ENCODE data around the gene GALNTL6.
A peak's percentile ranks its signal among the peaks of the same experiment; 100 is the strongest.
"Not testable (repeated sequence)": the region's sequence is repeated elsewhere in the genome, so short reads cannot be mapped to it uniquely, and the experiment has no call there.

GALNTL6 gene

GRCh38 chr4:172963498-172964294, 1150.5 kb downstream of the GALNTL6 start:
- DNase-seq, result no peak

GRCh38 chr4:172970189-172970588, 1157.0 kb downstream of the GALNTL6 start:
- not testable (repeated sequence) for DNase-seq

- DNase-seq, result no peak
Observed at GRCh38 chr4:172974586-172974985, 1161.4 kb downstream of the GALNTL6 start.

- no peak for DNase-seq
Observed at GRCh38 chr4:172975651-172976229, 1162.5 kb downstream of the GALNTL6 start.

- not testable (repeated sequence) for DNase-seq
Observed at GRCh38 chr4:172977491-172978041, 1164.4 kb downstream of the GALNTL6 start.

GRCh38 chr4:172978848-172979247, 1165.6 kb downstream of the GALNTL6 start:
- DNase-seq, result no peak

- no peak for DNase-seq
Observed at GRCh38 chr4:172979332-172979731, 1166.1 kb downstream of the GALNTL6 start.

- DNase-seq, result no peak
Observed at GRCh38 chr4:172980219-172980618, 1167.0 kb downstream of the GALNTL6 start.

GRCh38 chr4:172982151-172982590, 1169.0 kb downstream of the GALNTL6 start:
- DNase-seq, result peak; percentile 77

- DNase-seq, result no peak
Observed at GRCh38 chr4:172983014-172983413, 1169.8 kb downstream of the GALNTL6 start.

GRCh38 chr4:172983631-172984030, 1170.4 kb downstream of the GALNTL6 start:
- no peak for DNase-seq

GRCh38 chr4:172985552-172985951, 1172.3 kb downstream of the GALNTL6 start:
- DNase-seq, result no peak

- DNase-seq, result no peak
Observed at GRCh38 chr4:172986114-172986513, 1172.9 kb downstream of the GALNTL6 start.

- DNase-seq, result no peak
Observed at GRCh38 chr4:172989984-172990820, 1177.0 kb downstream of the GALNTL6 start.

- no peak for DNase-seq
Observed at GRCh38 chr4:172992648-172993378, 1179.6 kb downstream of the GALNTL6 start.

- no peak for DNase-seq
Observed at GRCh38 chr4:172995161-172995560, 1182.0 kb downstream of the GALNTL6 start.

- no peak for DNase-seq
Observed at GRCh38 chr4:172995704-172996103, 1182.5 kb downstream of the GALNTL6 start.

- DNase-seq, result no peak
Observed at GRCh38 chr4:172996571-172997216, 1183.5 kb downstream of the GALNTL6 start.

GRCh38 chr4:172997217-172997609, 1184.0 kb downstream of the GALNTL6 start:
- DNase-seq, result no peak

GRCh38 chr4:172997856-172998255, 1184.7 kb downstream of the GALNTL6 start:
- DNase-seq, result no peak

GRCh38 chr4:172998527-172999469, 1185.6 kb downstream of the GALNTL6 start:
- no peak for DNase-seq
